ENCODE results near the gene TLE7.

The TLE7 gene

DNA sequence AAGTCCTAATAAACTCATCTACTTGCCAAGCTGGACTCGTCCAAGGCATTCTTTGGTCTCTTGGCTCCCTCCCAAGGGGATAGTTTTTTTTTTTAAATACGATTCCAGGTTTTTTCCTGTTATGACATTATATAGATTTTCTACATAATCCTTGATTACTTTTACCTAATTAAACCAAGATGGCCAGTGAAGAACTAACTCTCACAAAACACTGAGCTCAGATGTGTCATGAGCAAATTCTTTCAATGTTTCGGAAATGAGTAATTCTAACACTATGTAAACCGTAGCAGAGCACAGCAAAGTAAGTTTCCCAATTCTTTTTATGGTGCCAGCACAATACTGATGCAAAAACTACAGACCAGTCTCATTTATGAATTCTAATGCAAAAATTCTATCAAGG lies 18.4 kb upstream of the TLE7 start:
- no peak overlapping the region for H3K4me3 ChIP-seq (ENCODE audit: low read depth, low read length)
- CTCF ChIA-PET: interaction anchor here (0.6 kb wide), 1 partner anchor 31 kb away, joined by 3 read pairs; no protein-coding TSS in a partner anchor
- H3K4me1 ChIP-seq (ENCODE audit: control insufficient read depth, insufficient read depth, low read length): peaks cover 7% of the 10 kb centered on the region; the same call in 1 of the 2 replicates
- H3K36me3 ChIP-seq (ENCODE audit: control insufficient read depth in 2 of 2, insufficient read depth in 1 of 2, low read length in 2 of 2): peaks cover 0 to 15% of the 10 kb centered on the region in 2 experiments; a peak in 2 of 3 replicates
- H3K27ac ChIP-seq (ENCODE audit: extremely low read depth, low read depth, low read length): no peak overlapping the region
- H3K9me3 ChIP-seq (ENCODE audit: control insufficient read depth, insufficient read depth, low read depth, low read length): no peaks in the 10 kb centered on the region
- TF ChIP-seq YY2 (tag by site-specific recombination; IDR thresholded peaks at IDR 0.05): no peak
- TF ChIP-seq KLF10 (tag by site-specific recombination; IDR thresholded peaks at IDR 0.05): no peak
- POLR2A ChIA-PET: no interaction called here

- ChIA-PET CTCF (interaction anchor here (0.9 to 1.2 kb wide), 2 partner anchors 15 to 19 kb away, joined by 3 read pairs; no protein-coding TSS in a partner anchor), POLR2A (no interaction called here)
- Histone ChIP-seq H3K9me3 (ENCODE audit: control insufficient read depth, insufficient read depth, low read depth, low read length) (no peaks in the 10 kb centered on the region), H3K4me3 (ENCODE audit: low read depth, low read length) (no peak overlapping the region), H3K27ac (ENCODE audit: extremely low read depth, low read depth, low read length) (no peak overlapping the region), H3K36me3 (ENCODE audit: control insufficient read depth in 2 of 2, insufficient read depth in 1 of 2, low read length in 2 of 2) (peaks cover 0 to 22% of the 10 kb centered on the region in 2 experiments; a peak in 2 of 3 replicates), H3K4me1 (ENCODE audit: control insufficient read depth, insufficient read depth, low read length) (peaks cover 7% of the 10 kb centered on the region; the same call in 1 of the 2 replicates)
- TF ChIP-seq ZNF221 (tag by site-specific recombination; IDR thresholded peaks at IDR 0.05; ENCODE audit: borderline replicate concordance): no peak
- no peak for TF ChIP-seq ZNF26 (tag by site-specific recombination; IDR thresholded peaks at IDR 0.05)
- no peak for TF ChIP-seq ZNF777 (tag by site-specific recombination; IDR thresholded peaks at IDR 0.05; ENCODE audit: borderline replicate concordance)
- no peak for TF ChIP-seq ZNF174 (tag by site-specific recombination; IDR thresholded peaks at IDR 0.05)
- TF ChIP-seq ZNF544 (tag by site-specific recombination; IDR thresholded peaks at IDR 0.05): no peak
- TF ChIP-seq ZNF792 (tag by site-specific recombination; IDR thresholded peaks at IDR 0.05): no peak
- no peak for TF ChIP-seq INSM2 (tag by site-specific recombination; IDR thresholded peaks at IDR 0.05)
- no peak for TF ChIP-seq ZSCAN30 (tag by site-specific recombination; IDR thresholded peaks at IDR 0.05)
- TF ChIP-seq, protein P1, sequence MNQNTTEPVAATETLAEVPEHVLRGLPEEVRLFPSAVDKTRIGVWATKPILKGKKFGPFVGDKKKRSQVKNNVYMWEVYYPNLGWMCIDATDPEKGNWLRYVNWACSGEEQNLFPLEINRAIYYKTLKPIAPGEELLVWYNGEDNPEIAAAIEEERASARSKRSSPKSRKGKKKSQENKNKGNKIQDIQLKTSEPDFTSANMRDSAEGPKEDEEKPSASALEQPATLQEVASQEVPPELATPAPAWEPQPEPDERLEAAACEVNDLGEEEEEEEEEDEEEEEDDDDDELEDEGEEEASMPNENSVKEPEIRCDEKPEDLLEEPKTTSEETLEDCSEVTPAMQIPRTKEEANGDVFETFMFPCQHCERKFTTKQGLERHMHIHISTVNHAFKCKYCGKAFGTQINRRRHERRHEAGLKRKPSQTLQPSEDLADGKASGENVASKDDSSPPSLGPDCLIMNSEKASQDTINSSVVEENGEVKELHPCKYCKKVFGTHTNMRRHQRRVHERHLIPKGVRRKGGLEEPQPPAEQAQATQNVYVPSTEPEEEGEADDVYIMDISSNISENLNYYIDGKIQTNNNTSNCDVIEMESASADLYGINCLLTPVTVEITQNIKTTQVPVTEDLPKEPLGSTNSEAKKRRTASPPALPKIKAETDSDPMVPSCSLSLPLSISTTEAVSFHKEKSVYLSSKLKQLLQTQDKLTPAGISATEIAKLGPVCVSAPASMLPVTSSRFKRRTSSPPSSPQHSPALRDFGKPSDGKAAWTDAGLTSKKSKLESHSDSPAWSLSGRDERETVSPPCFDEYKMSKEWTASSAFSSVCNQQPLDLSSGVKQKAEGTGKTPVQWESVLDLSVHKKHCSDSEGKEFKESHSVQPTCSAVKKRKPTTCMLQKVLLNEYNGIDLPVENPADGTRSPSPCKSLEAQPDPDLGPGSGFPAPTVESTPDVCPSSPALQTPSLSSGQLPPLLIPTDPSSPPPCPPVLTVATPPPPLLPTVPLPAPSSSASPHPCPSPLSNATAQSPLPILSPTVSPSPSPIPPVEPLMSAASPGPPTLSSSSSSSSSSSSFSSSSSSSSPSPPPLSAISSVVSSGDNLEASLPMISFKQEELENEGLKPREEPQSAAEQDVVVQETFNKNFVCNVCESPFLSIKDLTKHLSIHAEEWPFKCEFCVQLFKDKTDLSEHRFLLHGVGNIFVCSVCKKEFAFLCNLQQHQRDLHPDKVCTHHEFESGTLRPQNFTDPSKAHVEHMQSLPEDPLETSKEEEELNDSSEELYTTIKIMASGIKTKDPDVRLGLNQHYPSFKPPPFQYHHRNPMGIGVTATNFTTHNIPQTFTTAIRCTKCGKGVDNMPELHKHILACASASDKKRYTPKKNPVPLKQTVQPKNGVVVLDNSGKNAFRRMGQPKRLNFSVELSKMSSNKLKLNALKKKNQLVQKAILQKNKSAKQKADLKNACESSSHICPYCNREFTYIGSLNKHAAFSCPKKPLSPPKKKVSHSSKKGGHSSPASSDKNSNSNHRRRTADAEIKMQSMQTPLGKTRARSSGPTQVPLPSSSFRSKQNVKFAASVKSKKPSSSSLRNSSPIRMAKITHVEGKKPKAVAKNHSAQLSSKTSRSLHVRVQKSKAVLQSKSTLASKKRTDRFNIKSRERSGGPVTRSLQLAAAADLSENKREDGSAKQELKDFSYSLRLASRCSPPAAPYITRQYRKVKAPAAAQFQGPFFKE (tag by site-specific recombination; IDR thresholded peaks at IDR 0.05; ENCODE audit: borderline replicate concordance): no peak
- no peak for TF ChIP-seq KLF9 (tag by site-specific recombination; IDR thresholded peaks at IDR 0.05; ENCODE audit: low read depth)
- no peak for TF ChIP-seq ZNF311 (tag by site-specific recombination; IDR thresholded peaks at IDR 0.05; ENCODE audit: borderline replicate concordance)
- no peak for TF ChIP-seq MEIS1 (CRISPR knock-in tag; IDR thresholded peaks at IDR 0.05; ENCODE audit: borderline replicate concordance)
- no peak for TF ChIP-seq GFI1B (tag by site-specific recombination; IDR thresholded peaks at IDR 0.05)
- TF ChIP-seq ZNF558 (tag by site-specific recombination; IDR thresholded peaks at IDR 0.05): no peak
- TF ChIP-seq ZNF157 (tag by site-specific recombination; IDR thresholded peaks at IDR 0.05): no peak
- no peak for TF ChIP-seq YY1 (tag by site-specific recombination; IDR thresholded peaks at IDR 0.05)
- TF ChIP-seq, protein P2, sequence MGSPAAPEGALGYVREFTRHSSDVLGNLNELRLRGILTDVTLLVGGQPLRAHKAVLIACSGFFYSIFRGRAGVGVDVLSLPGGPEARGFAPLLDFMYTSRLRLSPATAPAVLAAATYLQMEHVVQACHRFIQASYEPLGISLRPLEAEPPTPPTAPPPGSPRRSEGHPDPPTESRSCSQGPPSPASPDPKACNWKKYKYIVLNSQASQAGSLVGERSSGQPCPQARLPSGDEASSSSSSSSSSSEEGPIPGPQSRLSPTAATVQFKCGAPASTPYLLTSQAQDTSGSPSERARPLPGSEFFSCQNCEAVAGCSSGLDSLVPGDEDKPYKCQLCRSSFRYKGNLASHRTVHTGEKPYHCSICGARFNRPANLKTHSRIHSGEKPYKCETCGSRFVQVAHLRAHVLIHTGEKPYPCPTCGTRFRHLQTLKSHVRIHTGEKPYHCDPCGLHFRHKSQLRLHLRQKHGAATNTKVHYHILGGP (tag by site-specific recombination; IDR thresholded peaks at IDR 0.05): no peak
- no peak for TF ChIP-seq ZNF600 (tag by site-specific recombination; IDR thresholded peaks at IDR 0.05)
- TF ChIP-seq, protein P3, sequence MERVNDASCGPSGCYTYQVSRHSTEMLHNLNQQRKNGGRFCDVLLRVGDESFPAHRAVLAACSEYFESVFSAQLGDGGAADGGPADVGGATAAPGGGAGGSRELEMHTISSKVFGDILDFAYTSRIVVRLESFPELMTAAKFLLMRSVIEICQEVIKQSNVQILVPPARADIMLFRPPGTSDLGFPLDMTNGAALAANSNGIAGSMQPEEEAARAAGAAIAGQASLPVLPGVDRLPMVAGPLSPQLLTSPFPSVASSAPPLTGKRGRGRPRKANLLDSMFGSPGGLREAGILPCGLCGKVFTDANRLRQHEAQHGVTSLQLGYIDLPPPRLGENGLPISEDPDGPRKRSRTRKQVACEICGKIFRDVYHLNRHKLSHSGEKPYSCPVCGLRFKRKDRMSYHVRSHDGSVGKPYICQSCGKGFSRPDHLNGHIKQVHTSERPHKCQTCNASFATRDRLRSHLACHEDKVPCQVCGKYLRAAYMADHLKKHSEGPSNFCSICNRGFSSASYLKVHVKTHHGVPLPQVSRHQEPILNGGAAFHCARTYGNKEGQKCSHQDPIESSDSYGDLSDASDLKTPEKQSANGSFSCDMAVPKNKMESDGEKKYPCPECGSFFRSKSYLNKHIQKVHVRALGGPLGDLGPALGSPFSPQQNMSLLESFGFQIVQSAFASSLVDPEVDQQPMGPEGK (tag by site-specific recombination; IDR thresholded peaks at IDR 0.05): no peak
- TF ChIP-seq SP3 (tag by site-specific recombination; IDR thresholded peaks at IDR 0.05): no peak
Observed at GRCh38 chr16:71459510-71459909, 17.7 kb upstream of the TLE7 start.

All from HEK293 (cell line).